Left lung (tissue), 10 donors: Measurements from ENCODE around the gene HDLBP. TPM values are rescaled to one million over a fixed set of nuclear protein-coding genes. Genes with fewer than 3 reads are reported as not detected.

ENCODE experiments used
- ATAC-seq: fragments of 200-7000 bp; cut with Tn5 transposase; one replicate; pipeline ENCODE4 v1.9.1; 2020; ENCODE audit warnings: moderate library complexity
- DNase-seq, 4 donors: peaks; one replicate each; pipeline ENCODE4 v3.0.0-alpha.2; 2013 to 2020
- H3K27ac ChIP-seq, 2 donors: fragments of 200-600 bp; sonication (generic) in 1 of 2; one replicate each; pipeline versions ENCODE4 v1.5.0 to v1.8.0; 2020 to 2021
- H3K27me3 ChIP-seq, 2 donors: fragments of 200-600 bp; sonication (generic) in 1 of 2; one replicate each; pipeline versions ENCODE4 v1.5.0 to v1.8.0; 2020 to 2021
- H3K36me3 ChIP-seq, 2 donors: fragments of 200-600 bp; sonication (generic) in 1 of 2; one replicate each; pipeline versions ENCODE4 v1.5.0 to v1.8.0; 2020 to 2021
- H3K4me1 ChIP-seq, 2 donors: fragments of 200-600 bp; one replicate each; pipeline ENCODE4 v1.8.0; 2021
- H3K4me3 ChIP-seq, 2 donors: fragments of 200-600 bp; sonication (generic) in 1 of 2; one replicate each; pipeline versions ENCODE4 v1.5.0 to v1.8.0; 2020 to 2021; ENCODE audit warnings: mild to moderate bottlenecking in 1 of 2
- H3K9me3 ChIP-seq, 2 donors: fragments of 200-600 bp; sonication (generic) in 1 of 2; one replicate each; pipeline versions ENCODE4 v1.5.0 to v1.8.0; 2020 to 2021
- CTCF ChIP-seq, 2 donors: fragments of 200-600 bp; sonication (generic) in 1 of 2; IDR thresholded peaks; one replicate each; pipeline versions ENCODE4 v1.5.0 to v1.8.0; 2021; ENCODE audit warnings: antibody characterized with exemption in 2 of 2
- intact Hi-C, 2 donors: fragments of 100-400 bp; cut with DNase I; formaldehyde crosslinking; loops; one replicate each; pipeline versions ENCODE4 v1.11.2 to v1.14.2; 2022
- polyA plus RNA-seq, 6 donors: library from polyadenylated mRNA; unstranded; fragments of 120-200 nt; gene quantifications; one replicate each; pipeline ENCODE4 v1.2.1, GENCODE V29; 2013; ENCODE audit not compliant: insufficient read length in 6 of 6
- total RNA-seq, 2 donors: library from RNA; stranded (reverse); fragmentation: NEBNext Ultra II Directional; extraction: Animal tissue kit (Norgen Biotek cat#: 25700); gene quantifications; one replicate each; pipeline ENCODE4 v1.2.1, GENCODE V29; 2021
- donor health status: DM: no; HTN: yes; CAD: no.
- donor health status: DM: no; HTN: no; CAD: no.

The HDLBP gene
- total and polyA plus RNA-seq, 8 donors = 369 to 567 (median 401) TPM

- no peaks in the 10 kb centered on the region for H3K27me3 ChIP-seq
- intact Hi-C loops = no loop called here
- no peaks in the 10 kb centered on the region for H3K36me3 ChIP-seq
- ATAC-seq = no peak
- no peaks in the 10 kb centered on the region for H3K4me1 ChIP-seq
- TF ChIP-seq CTCF (IDR thresholded peaks at IDR 0.05) = no peak
- no peak overlapping the region for H3K27ac ChIP-seq
- no peaks in the 10 kb centered on the region for H3K9me3 ChIP-seq
- no peak overlapping the region for H3K4me3 ChIP-seq
- DNase-seq = no peak
Observed at GRCh38 chr2:241189856-241190201, 125.6 kb downstream of the HDLBP start.

- no peak for ATAC-seq
- no peak overlapping the region for H3K4me3 ChIP-seq
- H3K9me3 ChIP-seq = no peaks in the 10 kb centered on the region
- H3K27me3 ChIP-seq = no peaks in the 10 kb centered on the region
- H3K27ac ChIP-seq = no peak overlapping the region
- intact Hi-C loops = no loop called here
- H3K36me3 ChIP-seq = no peaks in the 10 kb centered on the region
- no peak for DNase-seq
- TF ChIP-seq CTCF (IDR thresholded peaks at IDR 0.05) = no peak
- H3K4me1 ChIP-seq = no peaks in the 10 kb centered on the region
Observed at GRCh38 chr2:241189093-241189855, 126.2 kb downstream of the HDLBP start.

- H3K27me3 ChIP-seq = no peaks in the 10 kb centered on the region
- ATAC-seq (peak; percentile 75), DNase-seq (no peak)
Observed at GRCh38 chr2:241188361-241189092, 126.9 kb downstream of the HDLBP start, which contains the start of gene ANO7. ANO7 (plus strand) TSS chr2:241188677; CDS start chr2:241190064, 1,387 bp downstream.

GRCh38 chr2:241187918-241188234 lies 127.6 kb downstream of the HDLBP start:
- no peak for ATAC-seq
- DNase-seq = no peak
- intact Hi-C loops = no loop called here
- Histone ChIP-seq H3K4me1 (no peaks in the 10 kb centered on the region), H3K9me3 (no peaks in the 10 kb centered on the region), H3K36me3 (peaks cover 0 to 11% of the 10 kb centered on the region in 2 donors), H3K4me3 (no peak overlapping the region), H3K27ac (no peak overlapping the region), H3K27me3 (no peaks in the 10 kb centered on the region)
- TF ChIP-seq CTCF (IDR thresholded peaks at IDR 0.05) = no peak

More at GRCh38 chr2:241188361-241189092, 126.9 kb downstream of the HDLBP start, which contains the start of gene ANO7:
- Histone ChIP-seq H3K4me1 (no peaks in the 10 kb centered on the region), H3K36me3 (peaks cover 0 to 4% of the 10 kb centered on the region in 2 donors), H3K27ac (no peak within 1 kb of the TSS), H3K4me3 (no peak within 1 kb of the TSS), H3K9me3 (no peaks in the 10 kb centered on the region)
- intact Hi-C loops = no loop called here
- TF ChIP-seq CTCF (IDR thresholded peaks at IDR 0.05) = no peak

GRCh38 chr2:241187101-241187917 lies 128.2 kb downstream of the HDLBP start:
- TF ChIP-seq CTCF (IDR thresholded peaks at IDR 0.05) = no peak
- H3K36me3 ChIP-seq = peaks cover 0 to 16% of the 10 kb centered on the region in 2 donors
- no peaks in the 10 kb centered on the region for H3K4me1 ChIP-seq
- no peaks in the 10 kb centered on the region for H3K27me3 ChIP-seq
- ATAC-seq = no peak
- no peak overlapping the region for H3K4me3 ChIP-seq
- H3K27ac ChIP-seq = no peak overlapping the region
- DNase-seq = no peak
- intact Hi-C loops = no loop called here
- H3K9me3 ChIP-seq = no peaks in the 10 kb centered on the region
